IMR-90 (cell line): Measurements from ENCODE around the gene CIRBP. TPM values are rescaled to one million over a fixed set of nuclear protein-coding genes. Genes with fewer than 3 reads are reported as not detected.

ENCODE experiments used
- ATAC-seq: fragments of 200-7000 bp; cut with Tn5 transposase; 2 replicates; pipeline ENCODE4 v1.9.1; 2020; ENCODE audit warnings: low read depth, mild to moderate bottlenecking, moderate library complexity
- BruUV-seq: library from RNA; stranded (reverse); fragments of 400-500 nt; replicated peaks from 2 replicates; lab custom pipeline; 2021; lab: Mats Ljungman, UMichigan
- CTCF ChIA-PET: fragments of 300-600 bp; formaldehyde crosslinking; extraction: SDS; loops from one replicate; lab custom pipeline; 2021; ENCODE audit warnings: antibody characterized with exemption; lab: Yijun Ruan, JAX
- POLR2A ChIA-PET: fragments of 300-600 bp; sonication (Branson Sonifier 250); formaldehyde crosslinking; loops from one replicate; lab custom pipeline; 2022; ENCODE audit warnings: antibody characterized with exemption; ENCODE audit not compliant: unreplicated experiment; lab: Charles Lee
- DNase-seq: peaks from one replicate; pipeline ENCODE4 v3.0.0; 2013
- H2AFZ ChIP-seq: replicated peaks from 2 replicates; pipeline ENCODE3; 2013; ENCODE audit warnings: low read length, mild to moderate bottlenecking; ENCODE audit not compliant: poor library complexity
- H2AK5ac ChIP-seq: 2 replicates; pipeline ENCODE4 v1.6.1; 2013; ENCODE audit warnings: low read depth, low read length, inconsistent platforms
- H2AK9ac ChIP-seq: replicated peaks from 2 replicates; pipeline ENCODE3; 2013; ENCODE audit warnings: mild to moderate bottlenecking, low read depth, low read length, moderate library complexity; ENCODE audit not compliant: poor library complexity
- H2BK120ac ChIP-seq: 2 replicates; pipeline ENCODE4 v1.6.1; 2013; ENCODE audit warnings: low read depth, low read length, inconsistent platforms
- H2BK15ac ChIP-seq: 3 replicates; pipeline ENCODE4 v1.6.1; 2013; ENCODE audit warnings: low read depth, low read length, inconsistent platforms
- H2BK20ac ChIP-seq: 2 replicates; pipeline ENCODE4 v1.6.1; 2013; ENCODE audit warnings: low read depth, mild to moderate bottlenecking, inconsistent platforms, low read length, moderate library complexity
- H2BK5ac ChIP-seq: 2 replicates; pipeline ENCODE4 v1.6.1; 2013; ENCODE audit warnings: mild to moderate bottlenecking, low read depth, low read length, inconsistent platforms; ENCODE audit not compliant: poor library complexity, severe bottlenecking
- H3K14ac ChIP-seq: replicated peaks from 2 replicates; pipeline ENCODE4 v1.6.1; 2013; ENCODE audit warnings: low read depth, low read length, inconsistent platforms
- H3K18ac ChIP-seq: 2 replicates; pipeline ENCODE4 v1.6.1; 2013; ENCODE audit warnings: low read depth, low read length, control low read depth
- H3K23ac ChIP-seq: 2 replicates; pipeline ENCODE4 v1.6.1; 2013; ENCODE audit warnings: low read depth, low read length, inconsistent platforms
- H3K27ac ChIP-seq: 2 replicates; pipeline ENCODE4 v1.5.1; 2013; ENCODE audit warnings: mild to moderate bottlenecking, control low read depth, low read length; ENCODE audit not compliant: insufficient read depth
- H3K27me3 ChIP-seq: 2 replicates; pipeline ENCODE4 v1.6.1; 2013; ENCODE audit warnings: low read length; ENCODE audit not compliant: control insufficient read depth, insufficient read depth
- H3K36me3 ChIP-seq: 2 replicates; pipeline ENCODE4 v1.6.1; 2013; ENCODE audit warnings: low read length, mixed read lengths; ENCODE audit not compliant: control insufficient read depth, insufficient read depth
- H3K4ac ChIP-seq: 2 replicates; pipeline ENCODE4 v1.6.1; 2013; ENCODE audit warnings: low read depth, low read length, inconsistent platforms
- H3K4me1 ChIP-seq: 2 replicates; pipeline ENCODE4 v1.6.1; 2013; ENCODE audit warnings: low read length, mixed read lengths; ENCODE audit not compliant: control insufficient read depth, insufficient read depth
- H3K4me2 ChIP-seq: 2 replicates; pipeline ENCODE4 v1.6.1; 2013; ENCODE audit warnings: low read depth, mild to moderate bottlenecking, control low read depth, low read length, moderate library complexity
- H3K4me3 ChIP-seq: 2 replicates; pipeline ENCODE4 v1.5.1; 2013; ENCODE audit warnings: low read depth, mild to moderate bottlenecking, control low read depth, low read length, moderate library complexity; ENCODE audit not compliant: insufficient read depth
- H3K56ac ChIP-seq: 2 replicates; pipeline ENCODE4 v1.6.1; 2013; ENCODE audit warnings: low read length, inconsistent platforms; ENCODE audit not compliant: insufficient read depth; ENCODE audit errors: extremely low read depth
- H3K79me1 ChIP-seq, 2 experiments: 2 replicates each; pipeline ENCODE4 v1.6.1; 2013; ENCODE audit warnings: low read length in 2 of 2, inconsistent platforms in 1 of 2, low read depth in 1 of 2
- H3K9ac ChIP-seq: 2 replicates; pipeline ENCODE4 v1.6.1; 2013; ENCODE audit warnings: low read depth, low read length, control low read depth
- H3K9me1 ChIP-seq: 2 replicates; pipeline ENCODE4 v1.6.1; 2013; ENCODE audit warnings: low read length, inconsistent platforms; ENCODE audit not compliant: insufficient read depth
- H3K9me3 ChIP-seq: 2 replicates; pipeline ENCODE4 v1.6.1; 2013; ENCODE audit warnings: low read length; ENCODE audit not compliant: control insufficient read depth, insufficient read depth
- H4K20me1 ChIP-seq: 2 replicates; pipeline ENCODE4 v1.6.1; 2013; ENCODE audit warnings: low read length, inconsistent platforms; ENCODE audit not compliant: insufficient read depth
- H4K5ac ChIP-seq: 2 replicates; pipeline ENCODE4 v1.6.1; 2013; ENCODE audit warnings: mild to moderate bottlenecking, low read depth, low read length, control low read depth
- H4K8ac ChIP-seq, 2 experiments: 2 replicates each; pipeline ENCODE4 v1.6.1; 2013; ENCODE audit warnings: low read depth in 2 of 2, low read length in 2 of 2, control low read depth in 1 of 2, inconsistent platforms in 1 of 2
- H4K91ac ChIP-seq: 2 replicates; pipeline ENCODE4 v1.6.1; 2013; ENCODE audit warnings: low read depth, low read length, inconsistent platforms; ENCODE audit not compliant: insufficient read depth
- CEBPB ChIP-seq: IDR thresholded peaks from 2 replicates; pipeline ENCODE4 v1.6.1; 2012; ENCODE audit warnings: low read depth, low read length, improper control_type of control experiment
- CHD1 ChIP-seq: IDR thresholded peaks from 2 replicates; pipeline ENCODE4 v1.6.1; 2012; ENCODE audit warnings: low read depth, low read length, improper control_type of control experiment
- POLR2A ChIP-seq: IDR thresholded peaks from 2 replicates; pipeline ENCODE4 v1.6.1; 2012; ENCODE audit warnings: mild to moderate bottlenecking, low read depth, low read length
- WGBS, 2 experiments: methylation state at CpG; one replicate each; pipeline versions ENCODE4 v1.1.5 to v1.1.7; 2013; ENCODE audit warnings: missing lambda C conversion rate in 2 of 2; ENCODE audit not compliant: insufficient read length in 1 of 2; ENCODE audit errors: extremely low coverage in 2 of 2; 5-methylcytosine and 5-hydroxymethylcytosine counted together
- dilution Hi-C: fragments of 300-500 bp; cut with HindIII; formaldehyde crosslinking; loops from one replicate; pipeline ENCODE4 v1.14.3; 2018; ENCODE audit warnings: low sequenced_read_pairs; ENCODE audit not compliant: unreplicated experiment
- in situ Hi-C: fragments of 300-500 bp; cut with MboI; formaldehyde crosslinking; loops from 3 replicates; pipeline ENCODE4 v1.14.3; 2019; ENCODE audit warnings: low sequenced_read_pairs, inconsistent platforms, mixed read lengths
- intact Hi-C: fragments of 100-400 bp; cut with micrococcal nuclease; formaldehyde crosslinking; loops from 2 replicates; pipeline ENCODE4 v1.10.0; 2022
- polyA plus RNA-seq, 3 experiments: library from polyadenylated mRNA; depleted of rRNA; stranded (reverse); fragments of >200 nt; gene quantifications; 2 replicates each; pipeline ENCODE4 v1.2.3, GENCODE V29; 2012; ENCODE audit warnings: low replicate concordance in 1 of 3
- total RNA-seq: library from RNA; depleted of rRNA; stranded (reverse); fragments of >200 nt; gene quantifications from 2 replicates; pipeline ENCODE4 v1.2.3, GENCODE V29; 2012

CIRBP gene
- total and polyA plus RNA-seq, 2 of the 4 experiments (the other 2 are of a cell fraction), result 299 to 542 TPM

- Histone ChIP-seq H3K27ac (no peak overlapping the region), H2AK5ac (no peak overlapping the region), H3K79me1 (peaks cover 19 to 43% of the 10 kb centered on the region in 2 experiments; a peak in 3 of 4 replicates), H2BK120ac (no peak overlapping the region), H2AFZ (no peak overlapping the region), H3K18ac (no peak overlapping the region), H4K91ac (no peak overlapping the region), H3K4me2 (no peak overlapping the region), H2BK5ac (no peak overlapping the region), H2AK9ac (no peak overlapping the region), H3K4me1 (peaks cover 14% of the 10 kb centered on the region), H3K56ac (no peak overlapping the region), H3K9me3 (no peaks in the 10 kb centered on the region), H2BK20ac (no peak overlapping the region), H4K20me1 (peaks cover 39% of the 10 kb centered on the region), H3K4me3 (no peak overlapping the region), H2BK15ac (no peak overlapping the region), H4K8ac (no peak overlapping the region), H4K5ac (no peak overlapping the region), H3K4ac (no peak overlapping the region), H3K14ac (no peak overlapping the region), H3K23ac (no peak overlapping the region), H3K9ac (no peak overlapping the region), H3K36me3 (peaks cover 29% of the 10 kb centered on the region), H3K27me3 (peaks cover under 1% of the 10 kb centered on the region; the same call in 1 of the 2 replicates), H3K9me1 (no peaks in the 10 kb centered on the region)
- CTCF ChIA-PET, result no interaction called here
- intact Hi-C loops, result loop anchor here (5.0 kb wide), 2 partner anchors 84 to 129 kb away; partner anchors contain the start of gene DAZAP1
- no peak for DNase-seq
- dilution Hi-C loops, result no loop called here
- WGBS, 2 experiments, result 75% methylated on average over 2 of the region's 12 CpGs; no CpG with 5 or more reads in 1 of the 2 experiments
- ATAC-seq, result no peak
- TF ChIP-seq CEBPB, result no peak
- no peak for TF ChIP-seq POLR2A
- no peak for TF ChIP-seq CHD1
- in situ Hi-C loops, result no loop called here
- POLR2A ChIA-PET, result interaction anchor here (0.6 kb wide), 1 partner anchor 9 kb away, joined by 3 read pairs; no protein-coding TSS in a partner anchor
- no TSS peak for BruUV-seq
Observed at GRCh38 chr19:1278074-1278473, 8.9 kb downstream of the CIRBP start.
